Sigmoid colon (tissue), 7 donors: ENCODE measurements around the gene TAS1R1. TPM values are rescaled to one million over a fixed set of nuclear protein-coding genes. Genes with fewer than 3 reads are reported as not detected.

Experiments
- DNase-seq: peaks from one replicate; pipeline ENCODE4 v3.0.0-alpha.2; 2019
- H3K27ac ChIP-seq, 4 donors: fragments of 200-600 bp; sonication (generic); one replicate each; pipeline ENCODE4 v1.5.1; 2016 to 2019; ENCODE audit warnings: mild to moderate bottlenecking in 1 of 4
- H3K27me3 ChIP-seq, 3 donors: fragments of 200-600 bp; sonication (generic); one replicate each; pipeline ENCODE4 v1.5.1; 2019; ENCODE audit warnings: mild to moderate bottlenecking in 1 of 3
- H3K36me3 ChIP-seq, 4 donors: fragments of 200-600 bp; sonication (generic); one replicate each; pipeline ENCODE4 v1.5.1; 2016 to 2019
- H3K4me1 ChIP-seq, 4 donors: fragments of 200-600 bp; sonication (generic); one replicate each; pipeline ENCODE4 v1.5.1; 2017 to 2019
- H3K4me3 ChIP-seq, 4 donors: fragments of 200-600 bp; sonication (generic); one replicate each; pipeline ENCODE4 v1.5.1; 2017 to 2019; ENCODE audit warnings: mild to moderate bottlenecking in 2 of 4, moderate library complexity in 1 of 4
- H3K9me3 ChIP-seq, 4 donors: fragments of 200-600 bp in 3 of 4; sonication (generic) in 3 of 4; one replicate each; pipeline versions ENCODE4 v1.5.1 to v1.6.1; 2013 to 2019
- EP300 ChIP-seq, 4 donors: sonication (generic); formaldehyde crosslinking; IDR thresholded peaks; one replicate each; pipeline ENCODE4 v1.6.1; 2017; ENCODE audit warnings: antibody characterized with exemption in 4 of 4
- POLR2A ChIP-seq, 2 donors: fragments of 450-650 bp; IDR thresholded peaks; one replicate each; pipeline ENCODE4 v1.6.1; 2016; ENCODE audit warnings: antibody characterized with exemption in 2 of 2, mild to moderate bottlenecking in 2 of 2, moderate library complexity in 2 of 2
- POLR2AphosphoS5 ChIP-seq, 4 donors: sonication (generic); formaldehyde crosslinking; IDR thresholded peaks; one replicate each; pipeline ENCODE4 v1.6.1; 2017; ENCODE audit warnings: antibody characterized with exemption in 4 of 4
- WGBS, 2 donors: extraction: QIAGEN DNeasy Blood & Tissue Kit; methylation state at CpG; one replicate each; pipeline ENCODE4 v1.1.7; 2013; 5-methylcytosine and 5-hydroxymethylcytosine counted together
- intact Hi-C: fragments of 100-400 bp; cut with DNase I; formaldehyde crosslinking; loops from one replicate; pipeline ENCODE4 v1.15.1; 2023
- polyA plus RNA-seq, 3 donors: library from polyadenylated mRNA; stranded (reverse); fragments of 200-250 nt; gene quantifications; one replicate each; pipeline ENCODE4 v1.2.3, GENCODE V29; 2013
- total RNA-seq, 4 donors: library from RNA; depleted of rRNA; stranded (reverse); fragments of >200 nt; gene quantifications; one replicate each; pipeline ENCODE4 v1.1.0, GENCODE V29; 2016
- TF ChIP-seq, protein P1 (sequence below), 4 experiments: fragments of 450-650 bp in 3 of 4; fragments of 200-600 bp in 1 of 4; IDR thresholded peaks; one replicate each; pipeline ENCODE4 v1.5.1; 2016 to 2019; ENCODE audit warnings: antibody characterized with exemption in 4 of 4, mild to moderate bottlenecking in 3 of 4, moderate library complexity in 2 of 4
- donor health status: healthy with polysubstance abuse.
- donor health status: Bipolar disorder and iron deficiency.
- donor health status: healthy.

The TAS1R1 gene
- total and polyA plus RNA-seq, 7 donors, result 0.10 to 0.36 TPM; not detected in 5

DNA sequence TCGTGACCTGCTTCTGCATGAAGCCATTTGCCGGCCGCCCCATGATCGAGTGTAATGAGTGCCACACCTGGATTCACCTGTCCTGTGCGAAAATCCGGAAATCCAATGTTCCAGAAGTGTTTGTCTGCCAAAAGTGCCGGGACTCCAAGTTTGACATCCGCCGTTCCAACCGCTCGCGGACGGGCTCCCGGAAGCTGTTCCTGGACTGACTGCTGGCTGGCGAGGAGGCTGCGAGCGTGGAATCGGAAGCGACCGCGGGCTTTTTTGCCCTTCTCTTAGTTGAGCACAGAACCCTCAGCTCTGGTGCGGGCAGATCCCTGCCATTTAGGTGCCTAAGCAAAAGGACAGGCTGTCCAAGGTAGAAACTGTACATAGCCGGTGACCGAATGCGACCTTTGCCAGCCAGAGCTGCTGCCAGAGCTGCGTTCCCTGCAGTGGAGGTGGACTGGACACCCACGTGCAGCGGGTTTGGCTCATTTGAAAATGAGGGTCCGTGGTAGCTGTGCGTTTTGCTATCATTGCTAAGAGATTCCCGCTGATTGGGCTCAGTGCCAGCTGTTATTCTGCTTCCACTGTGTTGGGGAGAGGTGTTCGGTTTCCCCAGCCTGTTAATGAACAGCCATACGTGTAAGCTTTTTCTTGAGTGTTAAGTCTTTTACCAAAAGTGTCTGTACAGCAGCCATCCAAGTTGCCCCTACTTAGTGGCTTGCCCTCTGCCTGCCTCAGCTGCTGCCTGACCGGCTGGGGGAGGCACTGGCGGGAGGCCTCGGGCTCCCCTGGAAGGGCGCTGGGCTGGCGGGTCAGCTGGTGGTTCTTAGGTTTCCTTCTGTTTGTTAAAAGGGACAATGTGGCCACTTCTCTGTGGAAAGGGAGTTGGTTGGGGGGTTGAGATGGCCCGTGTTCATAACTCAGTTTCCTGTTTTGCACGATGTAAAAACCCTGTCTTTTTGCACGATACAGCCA is 66.6 kb downstream of the TAS1R1 start:
- peaks cover 0 to 44% (median 42%) of the 10 kb centered on the region in 4 donors for H3K4me1 ChIP-seq
- H3K27ac ChIP-seq, result peak overlapping the region in 3 of 4 donors; percentile 43 to 94 (median 92)
- WGBS, 2 donors, result 93 to 95% methylated on average over 41 of the region's 41 CpGs

DNA sequence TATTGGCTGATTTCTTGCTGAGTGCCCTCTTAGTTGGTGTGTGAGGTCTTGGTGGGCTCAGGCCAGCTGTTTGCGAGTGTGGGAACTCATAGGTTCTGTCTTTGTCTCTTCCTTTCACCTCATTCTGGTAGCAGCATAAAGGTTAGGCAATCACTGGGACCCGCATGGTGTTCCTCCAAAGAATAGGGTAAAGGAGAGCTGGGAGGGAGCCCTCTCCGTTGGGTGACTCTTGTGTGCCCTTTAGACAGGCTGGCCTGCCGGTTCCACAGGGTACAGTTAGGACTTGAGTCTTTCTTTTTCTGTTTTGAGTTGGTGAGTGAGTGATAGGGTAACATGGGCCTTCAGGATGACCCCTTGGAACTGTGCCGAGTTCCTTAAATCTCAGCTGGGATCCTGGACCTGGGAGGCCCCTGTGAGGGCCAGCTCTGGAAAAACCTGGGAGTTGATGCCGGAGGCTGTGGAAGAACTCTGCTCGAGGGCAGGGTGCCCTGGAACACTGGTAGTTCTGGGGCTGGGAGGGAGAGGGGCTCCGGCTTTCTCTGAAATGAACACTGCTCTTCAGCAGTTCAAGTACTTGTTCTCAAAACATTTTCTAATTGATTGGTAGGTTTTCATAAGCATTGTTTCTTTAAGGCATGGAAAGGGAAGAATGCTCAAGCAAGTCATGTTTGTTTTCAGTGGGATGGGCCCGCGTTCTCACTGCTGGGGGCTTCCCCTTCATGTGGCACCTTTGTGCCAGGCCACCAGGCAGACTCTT is 67.5 kb downstream of the TAS1R1 start:
- intact Hi-C loops, result loop anchor here (10.0 kb wide), 1 partner anchor 228 kb away; the partner anchor contains the start of gene ACOT7
- WGBS, 2 donors, result 88 to 91% methylated on average over 10 of the region's 10 CpGs
- Histone ChIP-seq H3K4me1 (peaks cover 0 to 45% (median 40%) of the 10 kb centered on the region in 4 donors), H3K27ac (peak overlapping the region; percentile 88 to 94 (median 92)), H3K4me3 (no peak overlapping the region), H3K27me3 (no peaks in the 10 kb centered on the region), H3K9me3 (no peaks in the 10 kb centered on the region), H3K36me3 (peaks cover 24 to 59% (median 33%) of the 10 kb centered on the region in 4 donors)
- no peak for DNase-seq
- TF ChIP-seq, protein P1, sequence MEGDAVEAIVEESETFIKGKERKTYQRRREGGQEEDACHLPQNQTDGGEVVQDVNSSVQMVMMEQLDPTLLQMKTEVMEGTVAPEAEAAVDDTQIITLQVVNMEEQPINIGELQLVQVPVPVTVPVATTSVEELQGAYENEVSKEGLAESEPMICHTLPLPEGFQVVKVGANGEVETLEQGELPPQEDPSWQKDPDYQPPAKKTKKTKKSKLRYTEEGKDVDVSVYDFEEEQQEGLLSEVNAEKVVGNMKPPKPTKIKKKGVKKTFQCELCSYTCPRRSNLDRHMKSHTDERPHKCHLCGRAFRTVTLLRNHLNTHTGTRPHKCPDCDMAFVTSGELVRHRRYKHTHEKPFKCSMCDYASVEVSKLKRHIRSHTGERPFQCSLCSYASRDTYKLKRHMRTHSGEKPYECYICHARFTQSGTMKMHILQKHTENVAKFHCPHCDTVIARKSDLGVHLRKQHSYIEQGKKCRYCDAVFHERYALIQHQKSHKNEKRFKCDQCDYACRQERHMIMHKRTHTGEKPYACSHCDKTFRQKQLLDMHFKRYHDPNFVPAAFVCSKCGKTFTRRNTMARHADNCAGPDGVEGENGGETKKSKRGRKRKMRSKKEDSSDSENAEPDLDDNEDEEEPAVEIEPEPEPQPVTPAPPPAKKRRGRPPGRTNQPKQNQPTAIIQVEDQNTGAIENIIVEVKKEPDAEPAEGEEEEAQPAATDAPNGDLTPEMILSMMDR (IDR thresholded peaks at IDR 0.05), result no peak

More for the DNA sequence above, 66.6 kb downstream of the TAS1R1 start:
- no peaks in the 10 kb centered on the region for H3K27me3 ChIP-seq
- intact Hi-C loops, result loop anchor here (10.0 kb wide), 1 partner anchor 227 kb away; the partner anchor contains the start of gene ACOT7
- TF ChIP-seq EP300 (IDR thresholded peaks at IDR 0.05) (no peak), POLR2A (IDR thresholded peaks at IDR 0.05) (no peak), POLR2AphosphoS5 (IDR thresholded peaks at IDR 0.05) (no peak)
- TF ChIP-seq, protein P1 (IDR thresholded peaks at IDR 0.05), result no peak
- no peaks in the 10 kb centered on the region for H3K9me3 ChIP-seq
- H3K36me3 ChIP-seq, result peaks cover 24 to 63% (median 33%) of the 10 kb centered on the region in 4 donors
- DNase-seq, result no peak
- H3K4me3 ChIP-seq, result no peak overlapping the region

DNA sequence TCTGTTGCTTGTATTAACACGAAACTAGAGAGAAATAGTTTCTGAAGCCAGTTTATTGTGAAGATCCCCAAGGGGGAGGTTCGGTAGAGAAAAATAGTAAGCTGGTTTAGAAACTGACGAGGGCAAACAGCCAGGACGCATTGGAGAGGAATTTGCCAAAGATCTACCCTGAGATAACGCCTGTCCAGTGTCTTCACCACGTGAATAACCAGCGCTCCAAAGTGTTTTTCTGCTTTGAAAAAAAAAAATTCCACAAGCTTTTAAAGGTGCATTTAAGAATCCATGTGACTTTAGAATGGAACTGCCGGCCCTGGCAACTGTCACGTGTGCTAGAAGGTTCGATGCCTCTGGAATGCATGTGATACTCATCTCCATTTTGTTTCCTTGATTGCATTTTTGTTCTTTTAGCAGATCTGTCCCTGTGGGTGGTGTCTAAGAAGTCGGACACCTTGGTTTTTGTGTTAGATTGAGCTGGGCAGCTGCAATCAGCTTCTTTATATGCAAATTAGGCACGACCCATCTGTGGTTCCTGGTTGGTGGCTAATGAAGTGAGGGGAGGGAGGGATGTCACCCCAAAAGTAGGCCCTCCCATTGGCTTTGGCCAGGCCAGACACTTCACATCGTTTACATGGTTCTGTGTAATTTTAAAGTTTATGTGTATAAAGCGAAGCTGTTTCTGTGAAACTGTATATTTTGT is 68.3 kb downstream of the TAS1R1 start:
- Histone ChIP-seq H3K4me3 (no peak overlapping the region), H3K36me3 (peaks cover 24 to 58% (median 34%) of the 10 kb centered on the region in 4 donors), H3K9me3 (no peaks in the 10 kb centered on the region), H3K4me1 (peaks cover 0 to 45% (median 40%) of the 10 kb centered on the region in 4 donors), H3K27me3 (no peaks in the 10 kb centered on the region), H3K27ac (peak overlapping the region; percentile 88 to 94 (median 92))
- WGBS, 2 donors, result 86 to 87% methylated on average over 14 of the region's 14 CpGs
- intact Hi-C loops, result loop anchor here (10.0 kb wide), 1 partner anchor 229 kb away; the partner anchor contains the start of gene ACOT7
- TF ChIP-seq POLR2A (IDR thresholded peaks at IDR 0.05), result no peak
- no peak for TF ChIP-seq POLR2AphosphoS5 (IDR thresholded peaks at IDR 0.05)
- TF ChIP-seq, protein P1 (IDR thresholded peaks at IDR 0.05), result no peak
- no peak for TF ChIP-seq EP300 (IDR thresholded peaks at IDR 0.05)
- DNase-seq, result no peak
